B cell (primary cell): ENCODE data around the gene HES6. TPM values are rescaled to one million over a fixed set of nuclear protein-coding genes. Genes with fewer than 3 reads are reported as not detected.

Source experiments
- ATAC-seq: fragments of 200-7000 bp; cut with Tn5 transposase; one replicate; pipeline ENCODE4 v1.10.0; 2021; ENCODE audit warnings: low read depth, mild to moderate bottlenecking, moderate number of reproducible peaks, moderate library complexity
- CTCF ChIA-PET: fragments of 350-600 bp; sonication (Branson Sonifier 250); formaldehyde crosslinking; loops from one replicate; lab custom pipeline; 2021; ENCODE audit warnings: antibody characterized with exemption, inconsistent platforms; lab: Charles Lee
- POLR2A ChIA-PET: fragments of 350-600 bp; sonication (Branson Sonifier 250); formaldehyde crosslinking; loops from one replicate; lab custom pipeline; 2021; ENCODE audit warnings: antibody characterized with exemption; lab: Charles Lee
- DNase-seq: peaks from one replicate; pipeline ENCODE4 v3.0.0; 2013
- H2AFZ ChIP-seq: 2 replicates; pipeline ENCODE4 v1.6.1; 2012; ENCODE audit warnings: mild to moderate bottlenecking, low read depth, low read length; ENCODE audit not compliant: insufficient read depth, poor library complexity, severe bottlenecking
- H3K27ac ChIP-seq, 2 donors: 1 replicate in 1 of 2; 2 replicates in 1 of 2; pipeline ENCODE4 v1.5.1; 2012 to 2013; ENCODE audit warnings: low read length in 2 of 2, mild to moderate bottlenecking in 2 of 2, moderate library complexity in 1 of 2
- H3K27me3 ChIP-seq, 4 experiments: fragments of 200-600 bp in 1 of 4; sonication (generic) in 1 of 4; replicated peaks in 1 of 4; 1 replicate in 2 of 4; 2 replicates in 2 of 4; pipeline versions ENCODE4 v1.6.1 to v1.7.0; 2013 to 2016; ENCODE audit warnings: low read length in 3 of 4, mild to moderate bottlenecking in 2 of 4, mixed read lengths in 1 of 4, moderate library complexity in 1 of 4; ENCODE audit not compliant: insufficient read depth in 4 of 4, control insufficient read depth in 3 of 4; ENCODE audit errors: control extremely low read depth in 1 of 4
- H3K36me3 ChIP-seq, 2 experiments: replicated peaks in 1 of 2; 1 replicate in 1 of 2; 2 replicates in 1 of 2; pipeline versions ENCODE4 v1.6.1 to v1.7.1; 2013; ENCODE audit warnings: low read length in 1 of 2; ENCODE audit not compliant: insufficient read depth in 2 of 2, control insufficient read depth in 1 of 2; ENCODE audit errors: control extremely low read depth in 1 of 2, extremely low read depth in 1 of 2
- H3K4me1 ChIP-seq, 2 donors: fragments of 200-600 bp in 1 of 2; sonication (generic) in 1 of 2; 1 replicate in 1 of 2; 2 replicates in 1 of 2; pipeline versions ENCODE4 v1.5.1 to v1.6.1; 2013 to 2017; ENCODE audit warnings: low read length in 2 of 2; ENCODE audit not compliant: control insufficient read depth in 2 of 2, insufficient read depth in 2 of 2
- H3K4me2 ChIP-seq: replicated peaks from 2 replicates; pipeline ENCODE3; 2012; ENCODE audit warnings: mild to moderate bottlenecking, low read depth, low read length; ENCODE audit not compliant: poor library complexity, severe bottlenecking
- H3K4me3 ChIP-seq, 5 experiments: fragments of 200-600 bp in 1 of 5; sonication (generic) in 1 of 5; 1 replicate in 3 of 5; 2 replicates in 2 of 5; pipeline versions ENCODE4 v1.5.1 to v1.7.0; 2011 to 2016; ENCODE audit warnings: low read length in 4 of 5, mild to moderate bottlenecking in 4 of 5, low read depth in 2 of 5, control low read depth in 1 of 5, moderate library complexity in 1 of 5; ENCODE audit not compliant: insufficient read depth in 1 of 5; ENCODE audit errors: control extremely low read depth in 1 of 5, extremely low read depth in 1 of 5
- H3K79me2 ChIP-seq: fragments of 200-600 bp; sonication (generic); one replicate; pipeline ENCODE4 v1.6.0; 2016; ENCODE audit warnings: low read length; ENCODE audit not compliant: control insufficient read depth, insufficient read depth
- H3K9ac ChIP-seq: fragments of 200-600 bp; sonication (generic); 2 replicates; pipeline ENCODE4 v1.6.1; 2017; ENCODE audit warnings: mild to moderate bottlenecking, low read length, moderate library complexity
- H3K9me3 ChIP-seq, 3 donors: one replicate each; pipeline versions ENCODE4 v1.6.1 to v1.7.1; 2013; ENCODE audit warnings: low read length in 2 of 3; ENCODE audit not compliant: control insufficient read depth in 2 of 3, insufficient read depth in 1 of 3; ENCODE audit errors: control extremely low read depth in 1 of 3
- H4K20me1 ChIP-seq: 2 replicates; pipeline ENCODE4 v1.6.0; 2012; ENCODE audit warnings: mild to moderate bottlenecking, low read length; ENCODE audit not compliant: insufficient read depth, control insufficient read depth, poor library complexity, severe bottlenecking
- H3K27ac Mint-ChIP-seq: one replicate; pipeline ENCODE4 v1.8.0; 2021; ENCODE audit warnings: mixed read lengths
- H3K27me3 Mint-ChIP-seq: one replicate; pipeline ENCODE4 v1.8.0; 2021; ENCODE audit warnings: mixed read lengths
- H3K4me1 Mint-ChIP-seq: one replicate; pipeline ENCODE4 v1.8.0; 2021; ENCODE audit warnings: mixed read lengths
- H3K4me3 Mint-ChIP-seq: one replicate; pipeline ENCODE4 v1.8.0; 2021; ENCODE audit warnings: mixed read lengths
- H3K9me3 Mint-ChIP-seq: one replicate; pipeline ENCODE4 v1.8.0; 2022; ENCODE audit warnings: mixed read lengths; ENCODE audit not compliant: insufficient read depth
- EZH2 ChIP-seq: IDR thresholded peaks from 2 replicates; pipeline ENCODE4 v1.6.1; 2012; ENCODE audit warnings: borderline replicate concordance, low read depth, mild to moderate bottlenecking, moderate library complexity, low read length; ENCODE audit not compliant: insufficient read depth, poor library complexity, severe bottlenecking
- WGBS: methylation state at CpG from one replicate; pipeline ENCODE4 v1.1.5; 2013; ENCODE audit warnings: missing lambda C conversion rate; ENCODE audit not compliant: insufficient coverage; 5-methylcytosine and 5-hydroxymethylcytosine counted together
- intact Hi-C: fragments of 100-400 bp; cut with micrococcal nuclease; formaldehyde crosslinking; loops from one replicate; pipeline ENCODE4 v1.10.0; 2022
- polyA plus RNA-seq: library from polyadenylated mRNA; depleted of rRNA; stranded (reverse); fragments of >200 nt; gene quantifications from 2 replicates; pipeline ENCODE4 v1.2.3, GENCODE V29; 2012
- total RNA-seq, 2 donors: library from RNA; stranded (reverse); fragments of 120-200 nt in 1 of 2; gene quantifications; 1 replicate in 1 of 2; 2 replicates in 1 of 2; pipeline versions ENCODE4 v1.2.3 to v1.2.4, GENCODE V29; 2013 to 2022
- TF ChIP-seq, protein P1 (sequence below): fragments of 200-600 bp; IDR thresholded peaks from one replicate; pipeline ENCODE4 v1.8.0; 2022; ENCODE audit warnings: antibody characterized with exemption, mild to moderate bottlenecking

Gene HES6
- total and polyA plus RNA-seq, 2 donors (not counting 1 experiment from before 2014, with no cell fraction given), result 6.5 to 14.3 TPM

DNA sequence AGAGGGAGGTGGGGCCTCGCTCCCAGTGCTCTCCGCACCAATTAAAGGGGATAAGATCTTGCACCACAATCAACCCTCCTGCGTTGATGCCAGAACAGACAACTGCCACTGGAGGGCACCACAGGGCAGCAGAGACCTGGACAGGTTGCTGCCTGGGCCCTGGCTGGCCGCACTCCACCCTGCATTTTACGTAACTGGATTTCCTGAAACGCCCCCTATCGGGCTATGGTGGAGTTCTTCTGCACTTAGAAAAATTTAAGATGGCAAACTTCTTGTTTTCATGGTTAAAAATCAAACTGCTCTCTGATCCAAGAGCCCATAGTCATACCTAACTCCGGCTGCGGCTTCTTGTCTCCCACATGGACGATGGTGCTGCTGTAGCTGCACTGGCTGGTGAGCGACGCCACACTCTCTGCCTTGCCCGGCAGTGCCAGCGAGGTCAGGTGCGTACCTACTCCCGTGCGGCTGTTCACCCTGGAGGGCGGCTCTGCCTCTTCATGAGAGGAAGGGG lies 16.8 kb upstream of the HES6 start:
- Histone ChIP-seq H3K27me3 (no peaks in the 10 kb centered on the region), H3K9ac (no peak overlapping the region), H3K4me2 (no peak overlapping the region), H2AFZ (no peak overlapping the region), H3K4me3 (no peak overlapping the region), H3K36me3 (peaks cover 0 to 41% of the 10 kb centered on the region in 2 experiments), H4K20me1 (no peaks in the 10 kb centered on the region), H3K79me2 (no peaks in the 10 kb centered on the region), H3K4me1 (no peaks in the 10 kb centered on the region), H3K9me3 (no peaks in the 10 kb centered on the region), H3K27ac (no peak overlapping the region)
- peak; percentile 97 for ATAC-seq
- ChIA-PET CTCF (interaction anchor here (1.4 to 2.3 kb wide), 3 partner anchors 12 to 399 kb away, joined by 4 to 6 read pairs (median 5); no protein-coding TSS in a partner anchor), POLR2A (no interaction called here)
- Mint-ChIP-seq H3K4me1 (no peaks in the 10 kb centered on the region), H3K4me3 (no peak overlapping the region), H3K27me3 (no peaks in the 10 kb centered on the region), H3K9me3 (no peaks in the 10 kb centered on the region), H3K27ac (no peak overlapping the region)
- WGBS, result 73% methylated on average over 17 of the region's 18 CpGs
- TF ChIP-seq, protein P1, sequence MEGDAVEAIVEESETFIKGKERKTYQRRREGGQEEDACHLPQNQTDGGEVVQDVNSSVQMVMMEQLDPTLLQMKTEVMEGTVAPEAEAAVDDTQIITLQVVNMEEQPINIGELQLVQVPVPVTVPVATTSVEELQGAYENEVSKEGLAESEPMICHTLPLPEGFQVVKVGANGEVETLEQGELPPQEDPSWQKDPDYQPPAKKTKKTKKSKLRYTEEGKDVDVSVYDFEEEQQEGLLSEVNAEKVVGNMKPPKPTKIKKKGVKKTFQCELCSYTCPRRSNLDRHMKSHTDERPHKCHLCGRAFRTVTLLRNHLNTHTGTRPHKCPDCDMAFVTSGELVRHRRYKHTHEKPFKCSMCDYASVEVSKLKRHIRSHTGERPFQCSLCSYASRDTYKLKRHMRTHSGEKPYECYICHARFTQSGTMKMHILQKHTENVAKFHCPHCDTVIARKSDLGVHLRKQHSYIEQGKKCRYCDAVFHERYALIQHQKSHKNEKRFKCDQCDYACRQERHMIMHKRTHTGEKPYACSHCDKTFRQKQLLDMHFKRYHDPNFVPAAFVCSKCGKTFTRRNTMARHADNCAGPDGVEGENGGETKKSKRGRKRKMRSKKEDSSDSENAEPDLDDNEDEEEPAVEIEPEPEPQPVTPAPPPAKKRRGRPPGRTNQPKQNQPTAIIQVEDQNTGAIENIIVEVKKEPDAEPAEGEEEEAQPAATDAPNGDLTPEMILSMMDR, result peak; percentile 78
- TF ChIP-seq EZH2, result no peak
- DNase-seq, result peak; percentile 73
- intact Hi-C loops, result loop anchor here (5.0 kb wide), 1 partner anchor 531 kb away; no protein-coding TSS in a partner anchor

DNA sequence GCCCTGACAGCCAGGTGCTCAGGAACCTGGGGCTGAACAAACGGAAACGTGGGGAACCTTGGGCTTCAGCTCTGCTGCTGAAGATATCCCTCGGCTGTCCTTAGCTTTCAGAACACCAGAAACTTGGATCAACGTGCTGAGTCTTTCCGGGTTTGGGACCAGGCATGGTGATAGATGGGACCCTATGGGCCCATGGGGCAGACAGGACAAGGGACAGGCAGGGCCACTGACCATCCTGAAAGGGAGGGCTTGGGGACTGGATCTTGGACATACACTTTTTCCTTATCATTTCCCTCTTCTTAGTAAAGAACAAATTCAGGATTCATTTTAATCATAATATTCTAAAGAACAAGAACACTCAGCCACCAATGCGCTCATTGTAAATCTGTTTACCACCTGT lies 16.3 kb upstream of the HES6 start:
- H3K4me2 ChIP-seq, result no peak overlapping the region
- H3K4me1 ChIP-seq, result no peaks in the 10 kb centered on the region
- Mint-ChIP-seq H3K27me3 (no peaks in the 10 kb centered on the region), H3K9me3 (no peaks in the 10 kb centered on the region), H3K27ac (no peak overlapping the region), H3K4me3 (no peak overlapping the region), H3K4me1 (no peaks in the 10 kb centered on the region)
- H3K27me3 ChIP-seq, result no peaks in the 10 kb centered on the region
- intact Hi-C loops, result loop anchor here (5.0 kb wide), 1 partner anchor 531 kb away; no protein-coding TSS in a partner anchor
- H3K9me3 ChIP-seq, result no peaks in the 10 kb centered on the region
- no peak overlapping the region for H3K27ac ChIP-seq
- no peaks in the 10 kb centered on the region for H4K20me1 ChIP-seq
- WGBS, result 98% methylated on average over 5 of the region's 6 CpGs
- ChIA-PET CTCF (interaction anchor here (1.4 to 2.3 kb wide), 4 partner anchors 11 to 399 kb away, joined by 4 to 6 read pairs (median 4); no protein-coding TSS in a partner anchor), POLR2A (no interaction called here)
- DNase-seq (no peak), ATAC-seq (no peak)
- peaks cover 0 to 38% of the 10 kb centered on the region in 2 experiments for H3K36me3 ChIP-seq
- H2AFZ ChIP-seq, result no peak overlapping the region
- no peaks in the 10 kb centered on the region for H3K79me2 ChIP-seq
- H3K4me3 ChIP-seq, result no peak overlapping the region
- H3K9ac ChIP-seq, result no peak overlapping the region
- TF ChIP-seq, protein P1, result no peak
- no peak for TF ChIP-seq EZH2
